HG03135 (cell line): ENCODE results near the gene DAB2IP.

Experiments used
- ATAC-seq: cut with Tn5 transposase; IDR thresholded peaks from one replicate; pipeline ENCODE4 v1.9.1; 2021; ENCODE audit warnings: mild to moderate bottlenecking, moderate library complexity; ENCODE audit not compliant: unreplicated experiment

The DAB2IP gene

GRCh38 chr9:121773286-121773953 is 122.0 kb downstream of the DAB2IP start:
- no peak for ATAC-seq

GRCh38 chr9:121773954-121774714 is 122.7 kb downstream of the DAB2IP start:
- ATAC-seq, result no peak

- no peak for ATAC-seq
Measured at GRCh38 chr9:121774715-121775613, 123.5 kb downstream of the DAB2IP start.

- ATAC-seq, result no peak
Measured at GRCh38 chr9:121776001-121776738, 124.7 kb downstream of the DAB2IP start.

GRCh38 chr9:121776739-121777637 is 125.6 kb downstream of the DAB2IP start:
- ATAC-seq, result no peak

GRCh38 chr9:121778252-121779225 is 127.1 kb downstream of the DAB2IP start:
- no peak for ATAC-seq

- no peak for ATAC-seq
Measured at GRCh38 chr9:121779381-121780117, 128.1 kb downstream of the DAB2IP start.

GRCh38 chr9:121780177-121781040 is 129.0 kb downstream of the DAB2IP start:
- no peak for ATAC-seq

GRCh38 chr9:121781145-121781548 is 129.7 kb downstream of the DAB2IP start:
- no peak for ATAC-seq

GRCh38 chr9:121781701-121782464 is 130.4 kb downstream of the DAB2IP start:
- ATAC-seq, result no peak

- no peak for ATAC-seq
Measured at GRCh38 chr9:121782514-121783110, 131.2 kb downstream of the DAB2IP start.

GRCh38 chr9:121783111-121783510 is 131.7 kb downstream of the DAB2IP start:
- ATAC-seq, result no peak

- no peak for ATAC-seq
Measured at GRCh38 chr9:121783521-121784507, 132.4 kb downstream of the DAB2IP start.

GRCh38 chr9:121784731-121785411 is 133.4 kb downstream of the DAB2IP start:
- no peak for ATAC-seq
